Sigmoid colon (tissue), 4 donors: ENCODE data around the gene NUB1.

Experiments used
- CTCF ChIP-seq, 4 experiments: fragments of 450-650 bp in 3 of 4; fragments of 200-600 bp in 1 of 4; IDR thresholded peaks; one replicate each; pipeline ENCODE4 v1.5.1; 2016 to 2019; ENCODE audit warnings: antibody characterized with exemption in 4 of 4, mild to moderate bottlenecking in 3 of 4, moderate library complexity in 2 of 4
- POLR2A ChIP-seq, 2 donors: fragments of 450-650 bp; IDR thresholded peaks; one replicate each; pipeline ENCODE4 v1.6.1; 2016; ENCODE audit warnings: antibody characterized with exemption in 2 of 2, mild to moderate bottlenecking in 2 of 2, moderate library complexity in 2 of 2
- POLR2AphosphoS5 ChIP-seq, 4 donors: sonication (generic); formaldehyde crosslinking; IDR thresholded peaks; one replicate each; pipeline ENCODE4 v1.6.1; 2017; ENCODE audit warnings: antibody characterized with exemption in 4 of 4

- no peak for TF ChIP-seq POLR2A (IDR thresholded peaks at IDR 0.05)
- TF ChIP-seq CTCF (IDR thresholded peaks at IDR 0.05), result no peak
- TF ChIP-seq POLR2AphosphoS5 (IDR thresholded peaks at IDR 0.05), result no peak
Observed at GRCh38 chr7:151397026-151397425, 55.4 kb downstream of the NUB1 start.
